ENCODE measurements around the gene BMPR1B.

DNA sequence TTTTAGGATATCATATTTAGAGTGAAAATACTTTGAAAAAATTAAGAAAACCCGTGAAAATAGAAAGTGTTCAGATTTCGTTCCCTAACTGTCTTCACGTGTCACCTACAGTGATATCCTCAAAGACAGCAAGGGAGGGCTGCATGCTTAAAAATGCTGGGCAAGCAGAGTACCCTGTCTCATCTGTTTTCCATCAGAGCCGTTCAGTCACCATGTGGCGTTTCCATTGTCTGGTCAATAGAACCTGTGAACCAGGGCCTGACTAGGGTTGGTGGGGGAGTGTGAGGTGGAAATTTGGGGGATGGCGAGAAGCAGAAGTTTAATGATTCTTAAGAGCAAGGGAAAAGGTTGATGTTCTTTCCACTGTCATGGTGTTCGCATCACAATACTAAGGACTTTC is 173.9 kb downstream of the BMPR1B start:
- TF ChIP-seq ZFX (CRISPR knock-in tag; IDR thresholded peaks at IDR 0.05) = no peak
- no peak for TF ChIP-seq FOXK1 (CRISPR knock-in tag; IDR thresholded peaks at IDR 0.05; ENCODE audit: borderline replicate concordance)
- TF ChIP-seq, protein P1, sequence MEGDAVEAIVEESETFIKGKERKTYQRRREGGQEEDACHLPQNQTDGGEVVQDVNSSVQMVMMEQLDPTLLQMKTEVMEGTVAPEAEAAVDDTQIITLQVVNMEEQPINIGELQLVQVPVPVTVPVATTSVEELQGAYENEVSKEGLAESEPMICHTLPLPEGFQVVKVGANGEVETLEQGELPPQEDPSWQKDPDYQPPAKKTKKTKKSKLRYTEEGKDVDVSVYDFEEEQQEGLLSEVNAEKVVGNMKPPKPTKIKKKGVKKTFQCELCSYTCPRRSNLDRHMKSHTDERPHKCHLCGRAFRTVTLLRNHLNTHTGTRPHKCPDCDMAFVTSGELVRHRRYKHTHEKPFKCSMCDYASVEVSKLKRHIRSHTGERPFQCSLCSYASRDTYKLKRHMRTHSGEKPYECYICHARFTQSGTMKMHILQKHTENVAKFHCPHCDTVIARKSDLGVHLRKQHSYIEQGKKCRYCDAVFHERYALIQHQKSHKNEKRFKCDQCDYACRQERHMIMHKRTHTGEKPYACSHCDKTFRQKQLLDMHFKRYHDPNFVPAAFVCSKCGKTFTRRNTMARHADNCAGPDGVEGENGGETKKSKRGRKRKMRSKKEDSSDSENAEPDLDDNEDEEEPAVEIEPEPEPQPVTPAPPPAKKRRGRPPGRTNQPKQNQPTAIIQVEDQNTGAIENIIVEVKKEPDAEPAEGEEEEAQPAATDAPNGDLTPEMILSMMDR (IDR thresholded peaks at IDR 0.05 in 2 of 3, conservative IDR thresholded peaks at IDR 0.05 in 1 of 3; ENCODE audit: insufficient read depth in 2 of 3, low read depth in 1 of 3, low read length in 3 of 3) = no peak
- TF ChIP-seq, protein P2, sequence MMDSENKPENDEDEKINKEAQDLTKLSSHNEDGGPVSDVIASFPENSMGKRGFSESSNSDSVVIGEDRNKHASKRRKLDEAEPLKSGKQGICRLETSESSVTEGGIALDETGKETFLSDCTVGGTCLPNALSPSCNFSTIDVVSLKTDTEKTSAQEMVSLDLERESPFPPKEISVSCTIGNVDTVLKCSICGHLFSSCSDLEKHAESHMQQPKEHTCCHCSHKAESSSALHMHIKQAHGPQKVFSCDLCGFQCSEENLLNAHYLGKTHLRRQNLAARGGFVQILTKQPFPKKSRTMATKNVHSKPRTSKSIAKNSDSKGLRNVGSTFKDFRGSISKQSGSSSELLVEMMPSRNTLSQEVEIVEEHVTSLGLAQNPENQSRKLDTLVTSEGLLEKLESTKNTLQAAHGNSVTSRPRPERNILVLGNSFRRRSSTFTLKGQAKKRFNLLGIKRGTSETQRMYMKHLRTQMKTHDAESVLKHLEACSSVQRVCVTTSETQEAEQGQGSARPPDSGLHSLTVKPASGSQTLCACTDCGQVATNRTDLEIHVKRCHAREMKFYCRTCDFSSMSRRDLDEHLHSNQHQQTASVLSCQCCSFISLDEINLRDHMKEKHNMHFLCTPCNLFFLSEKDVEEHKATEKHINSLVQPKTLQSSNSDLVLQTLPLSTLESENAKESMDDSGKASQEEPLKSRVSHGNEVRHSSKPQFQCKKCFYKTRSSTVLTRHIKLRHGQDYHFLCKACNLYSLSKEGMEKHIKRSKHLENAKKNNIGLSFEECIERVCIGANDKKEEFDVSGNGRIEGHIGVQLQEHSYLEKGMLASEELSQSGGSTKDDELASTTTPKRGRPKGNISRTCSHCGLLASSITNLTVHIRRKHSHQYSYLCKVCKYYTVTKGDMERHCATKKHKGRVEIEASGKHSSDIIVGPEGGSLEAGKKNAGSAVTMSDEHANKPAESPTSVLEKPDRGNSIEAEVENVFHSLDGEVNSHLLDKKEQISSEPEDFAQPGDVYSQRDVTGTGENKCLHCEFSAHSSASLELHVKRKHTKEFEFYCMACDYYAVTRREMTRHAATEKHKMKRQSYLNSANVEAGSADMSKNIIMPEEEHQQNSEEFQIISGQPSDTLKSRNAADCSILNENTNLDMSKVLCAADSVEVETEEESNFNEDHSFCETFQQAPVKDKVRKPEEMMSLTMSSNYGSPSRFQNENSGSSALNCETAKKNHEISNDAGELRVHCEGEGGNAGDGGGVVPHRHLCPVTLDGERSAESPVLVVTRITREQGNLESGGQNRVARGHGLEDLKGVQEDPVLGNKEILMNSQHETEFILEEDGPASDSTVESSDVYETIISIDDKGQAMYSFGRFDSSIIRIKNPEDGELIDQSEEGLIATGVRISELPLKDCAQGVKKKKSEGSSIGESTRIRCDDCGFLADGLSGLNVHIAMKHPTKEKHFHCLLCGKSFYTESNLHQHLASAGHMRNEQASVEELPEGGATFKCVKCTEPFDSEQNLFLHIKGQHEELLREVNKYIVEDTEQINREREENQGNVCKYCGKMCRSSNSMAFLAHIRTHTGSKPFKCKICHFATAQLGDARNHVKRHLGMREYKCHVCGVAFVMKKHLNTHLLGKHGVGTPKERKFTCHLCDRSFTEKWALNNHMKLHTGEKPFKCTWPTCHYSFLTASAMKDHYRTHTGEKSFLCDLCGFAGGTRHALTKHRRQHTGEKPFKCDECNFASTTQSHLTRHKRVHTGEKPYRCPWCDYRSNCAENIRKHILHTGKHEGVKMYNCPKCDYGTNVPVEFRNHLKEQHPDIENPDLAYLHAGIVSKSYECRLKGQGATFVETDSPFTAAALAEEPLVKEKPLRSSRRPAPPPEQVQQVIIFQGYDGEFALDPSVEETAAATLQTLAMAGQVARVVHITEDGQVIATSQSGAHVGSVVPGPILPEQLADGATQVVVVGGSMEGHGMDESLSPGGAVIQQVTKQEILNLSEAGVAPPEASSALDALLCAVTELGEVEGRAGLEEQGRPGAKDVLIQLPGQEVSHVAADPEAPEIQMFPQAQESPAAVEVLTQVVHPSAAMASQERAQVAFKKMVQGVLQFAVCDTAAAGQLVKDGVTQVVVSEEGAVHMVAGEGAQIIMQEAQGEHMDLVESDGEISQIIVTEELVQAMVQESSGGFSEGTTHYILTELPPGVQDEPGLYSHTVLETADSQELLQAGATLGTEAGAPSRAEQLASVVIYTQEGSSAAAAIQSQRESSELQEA (IDR thresholded peaks at IDR 0.05; ENCODE audit: low read depth) = no peak
- no peak for TF ChIP-seq NR2C2 (CRISPR knock-in tag; IDR thresholded peaks at IDR 0.05)
- TF ChIP-seq NR2C2 (tag; IDR thresholded peaks at IDR 0.05) = no peak
